Epithelial cell of esophagus (primary cell): ENCODE results near the gene NXT1.

Experiments
- DNase-seq: peaks from one replicate; pipeline ENCODE4 v3.0.0; 2010; ENCODE audit warnings: low read depth
- H3K4me3 ChIP-seq: 2 replicates; pipeline ENCODE4 v1.5.1; 2011; ENCODE audit warnings: mild to moderate bottlenecking, low read length, control low read depth
- TF ChIP-seq, protein P1 (sequence below): IDR thresholded peaks from 2 replicates; pipeline ENCODE4 v1.5.1; 2011; ENCODE audit warnings: low read depth, mild to moderate bottlenecking, low read length, control low read depth, inconsistent platforms; ENCODE audit not compliant: insufficient read depth; ENCODE audit errors: missing control alignments

Gene NXT1

DNA sequence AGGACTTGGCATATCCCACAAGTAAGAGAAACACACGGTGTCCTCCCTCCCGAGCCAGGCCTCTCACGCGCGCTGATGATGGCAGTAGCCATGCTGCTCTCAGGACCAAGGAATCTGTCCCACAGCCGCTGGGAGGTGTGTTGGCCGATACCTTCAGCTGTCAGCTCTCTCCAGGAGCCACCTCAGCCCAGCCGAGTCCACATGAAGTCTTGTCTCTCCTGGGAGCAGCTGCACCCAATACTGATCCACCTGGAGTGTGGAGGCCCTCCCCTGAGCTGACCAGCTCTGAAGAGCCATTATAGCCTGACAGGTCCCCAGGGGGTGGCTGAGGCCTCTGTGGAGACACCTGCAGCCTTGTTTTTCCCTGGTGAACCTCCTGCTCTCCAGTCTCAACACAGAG, 23.8 kb upstream of the NXT1 start:
- no peak overlapping the region for H3K4me3 ChIP-seq
- TF ChIP-seq, protein P1, sequence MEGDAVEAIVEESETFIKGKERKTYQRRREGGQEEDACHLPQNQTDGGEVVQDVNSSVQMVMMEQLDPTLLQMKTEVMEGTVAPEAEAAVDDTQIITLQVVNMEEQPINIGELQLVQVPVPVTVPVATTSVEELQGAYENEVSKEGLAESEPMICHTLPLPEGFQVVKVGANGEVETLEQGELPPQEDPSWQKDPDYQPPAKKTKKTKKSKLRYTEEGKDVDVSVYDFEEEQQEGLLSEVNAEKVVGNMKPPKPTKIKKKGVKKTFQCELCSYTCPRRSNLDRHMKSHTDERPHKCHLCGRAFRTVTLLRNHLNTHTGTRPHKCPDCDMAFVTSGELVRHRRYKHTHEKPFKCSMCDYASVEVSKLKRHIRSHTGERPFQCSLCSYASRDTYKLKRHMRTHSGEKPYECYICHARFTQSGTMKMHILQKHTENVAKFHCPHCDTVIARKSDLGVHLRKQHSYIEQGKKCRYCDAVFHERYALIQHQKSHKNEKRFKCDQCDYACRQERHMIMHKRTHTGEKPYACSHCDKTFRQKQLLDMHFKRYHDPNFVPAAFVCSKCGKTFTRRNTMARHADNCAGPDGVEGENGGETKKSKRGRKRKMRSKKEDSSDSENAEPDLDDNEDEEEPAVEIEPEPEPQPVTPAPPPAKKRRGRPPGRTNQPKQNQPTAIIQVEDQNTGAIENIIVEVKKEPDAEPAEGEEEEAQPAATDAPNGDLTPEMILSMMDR = no peak
- DNase-seq = no peak

DNA sequence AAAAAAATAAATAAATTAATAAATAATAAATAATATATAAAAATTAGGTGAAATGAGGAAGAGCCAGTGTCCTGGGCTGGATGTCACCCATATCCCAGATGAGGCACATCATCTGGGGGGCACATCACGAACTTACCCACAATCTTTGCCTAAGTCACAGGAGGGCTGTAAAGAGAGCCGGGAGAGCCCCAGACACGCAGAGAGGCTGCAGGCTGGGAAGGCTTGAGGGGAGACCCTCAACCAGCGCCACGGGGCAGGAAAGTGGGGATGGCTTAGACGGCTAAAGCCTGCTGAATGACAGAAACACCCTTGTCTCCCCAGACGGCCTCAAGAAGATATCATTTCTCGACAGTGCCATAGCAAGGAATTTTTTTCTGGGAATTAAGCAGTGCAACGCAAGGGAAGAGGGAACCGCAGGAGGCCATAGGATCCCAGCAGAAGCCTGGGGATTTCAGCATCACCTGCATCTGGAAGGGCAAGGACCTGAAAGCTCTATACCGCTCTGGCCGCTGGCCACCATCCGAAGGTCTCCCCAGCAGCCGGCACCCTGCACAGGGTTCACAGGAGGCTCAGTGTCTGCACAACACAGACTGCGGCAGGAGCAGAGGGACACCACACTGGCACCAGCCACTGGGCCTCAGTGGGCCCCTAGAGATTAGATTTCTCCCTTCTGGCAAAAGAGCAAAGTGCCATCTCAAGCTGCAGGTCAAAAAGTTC, 22.8 kb upstream of the NXT1 start:
- TF ChIP-seq, protein P1 = no peak
- no peak for DNase-seq
- H3K4me3 ChIP-seq = no peak overlapping the region

DNA sequence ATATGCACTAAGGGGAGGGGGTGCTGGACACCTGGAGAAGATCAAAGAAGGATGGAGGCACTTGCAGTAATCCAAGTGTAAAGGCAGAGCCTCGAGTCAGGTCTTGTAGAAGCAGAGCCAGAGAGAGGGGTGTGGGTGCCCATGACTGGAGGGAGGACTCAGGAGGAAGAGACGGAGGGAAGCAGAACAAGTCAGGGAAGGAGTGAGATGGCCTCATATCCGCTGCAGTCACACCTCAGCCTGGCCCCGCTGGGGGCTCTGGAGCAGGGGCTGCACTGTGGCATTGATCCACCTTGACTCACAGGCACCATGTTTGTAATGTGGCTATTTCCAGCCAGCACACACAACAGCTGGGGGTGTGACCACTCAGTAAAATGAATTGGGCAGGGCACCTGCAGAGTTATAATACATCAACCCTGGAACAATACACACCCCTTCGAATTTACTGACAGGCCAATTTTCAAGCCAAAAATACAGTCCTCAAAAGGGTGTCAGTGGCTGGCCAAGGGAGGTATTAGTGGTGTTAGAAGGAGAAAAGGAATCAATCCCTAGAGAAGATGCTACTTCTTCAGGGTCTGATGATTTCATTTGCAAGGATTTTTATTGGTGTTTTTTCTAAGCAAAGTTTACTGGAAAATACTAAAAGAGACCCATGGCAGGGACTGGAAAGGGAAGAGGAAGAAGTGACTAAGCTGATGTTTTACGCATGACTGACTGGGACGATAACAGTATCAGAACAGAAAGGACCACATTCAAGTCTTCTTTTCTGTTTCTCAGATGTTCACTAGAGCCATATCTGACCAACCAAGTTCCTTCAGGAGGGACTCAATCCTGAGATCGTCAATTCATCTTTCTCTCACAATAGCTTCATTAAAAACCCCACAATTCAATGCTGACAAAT, 18.9 kb upstream of the NXT1 start:
- TF ChIP-seq, protein P1 = no peak
- DNase-seq = peak; percentile 7
- H3K4me3 ChIP-seq = no peak overlapping the region

DNA sequence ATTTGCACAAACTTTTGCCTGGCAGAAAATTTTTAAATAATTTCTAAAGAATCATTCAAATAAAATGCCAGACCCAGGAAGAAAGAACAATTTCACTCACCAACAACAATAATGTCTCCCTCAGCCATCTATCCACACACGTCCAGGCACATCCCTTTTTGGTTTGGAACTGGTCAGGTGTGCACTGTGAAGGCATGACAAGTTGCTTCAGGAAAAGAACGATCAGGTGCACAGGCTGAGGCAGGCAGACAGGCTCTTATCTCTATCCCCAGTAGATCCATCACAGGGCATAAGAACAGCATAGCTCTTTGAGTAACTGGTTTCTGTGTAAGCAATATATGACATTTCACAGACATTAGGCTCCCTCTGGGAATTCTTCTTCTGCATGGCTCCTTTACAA, 18.1 kb upstream of the NXT1 start:
- peak; percentile 4 for DNase-seq
- TF ChIP-seq, protein P1 = no peak

DNA sequence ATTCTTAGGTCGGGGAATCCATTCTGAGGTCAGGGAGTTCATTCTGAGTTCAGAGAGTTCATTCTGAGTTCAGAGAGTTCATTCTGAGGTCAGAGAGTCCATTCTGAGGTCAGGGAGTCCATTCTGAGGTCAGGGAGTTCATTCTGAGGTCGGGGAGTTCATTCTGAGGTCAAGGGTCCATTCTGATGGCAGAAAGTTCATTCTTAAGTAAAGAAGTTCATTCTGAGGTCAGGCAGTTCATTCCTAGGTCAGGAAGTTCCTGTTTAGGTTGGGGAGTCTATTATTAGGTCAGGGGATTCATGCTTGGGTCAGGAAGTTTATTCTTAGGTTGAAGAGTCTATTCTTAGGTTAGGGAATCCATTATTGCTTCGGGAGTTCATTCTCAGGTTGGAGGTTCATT, 16.5 kb upstream of the NXT1 start:
- TF ChIP-seq, protein P1 = no peak
- H3K4me3 ChIP-seq = no peak overlapping the region
- DNase-seq = no peak

More for the DNA sequence above, 18.1 kb upstream of the NXT1 start:
- H3K4me3 ChIP-seq = no peak overlapping the region

DNA sequence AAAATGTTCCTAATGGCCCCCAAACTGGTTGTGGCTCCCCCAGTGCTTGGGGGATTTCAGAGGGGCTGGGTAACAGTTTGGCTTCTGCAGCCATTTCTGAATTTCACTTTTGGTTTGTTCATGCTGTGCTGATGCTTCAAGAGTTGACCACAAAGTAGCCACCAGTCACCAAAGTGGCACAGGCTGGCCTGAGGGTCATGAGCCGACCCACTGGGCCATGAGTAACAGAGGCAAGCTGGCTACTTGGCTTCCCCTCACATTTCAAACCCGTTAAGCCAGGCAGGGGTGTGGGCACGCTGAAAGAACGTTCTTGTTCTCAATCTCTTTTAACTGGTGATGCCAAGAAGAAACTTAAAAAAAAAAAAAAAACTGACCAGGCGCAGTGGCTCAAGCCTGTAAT, 15.1 kb upstream of the NXT1 start:
- TF ChIP-seq, protein P1 = no peak
- no peak overlapping the region for H3K4me3 ChIP-seq
- no peak for DNase-seq
